Measurements from ENCODE around the gene PPA1.

Gene PPA1

DNA sequence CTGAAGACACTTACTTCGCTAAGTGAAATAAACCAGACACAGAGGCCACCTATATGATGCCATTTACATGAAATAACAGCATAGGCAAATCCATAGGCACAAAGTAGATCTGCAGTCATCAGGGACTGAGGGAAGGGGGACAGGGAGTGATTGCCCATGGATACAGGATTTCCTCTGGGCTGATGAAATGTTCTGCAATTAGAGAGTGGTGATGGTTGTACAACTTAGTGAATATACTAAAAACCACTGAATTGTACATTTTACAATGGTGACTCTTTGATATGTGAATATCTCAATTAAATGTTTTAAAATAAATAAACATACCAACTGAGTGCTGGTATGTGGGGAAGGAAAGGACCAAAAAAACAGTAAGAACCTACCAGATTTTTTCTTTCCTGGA is 20.4 kb downstream of the PPA1 start:
- Histone ChIP-seq H3K36me3 (ENCODE audit: insufficient read depth, low read length) (peaks cover 97% of the 10 kb centered on the region), H3K79me2 (ENCODE audit: insufficient read depth, low read length) (no peaks in the 10 kb centered on the region), H3K27ac (ENCODE audit: low read depth, low read length, poor library complexity, severe bottlenecking) (no peak overlapping the region), H3K4me1 (ENCODE audit: insufficient read depth, low read length, severe bottlenecking) (no peaks in the 10 kb centered on the region), H3K9me3 (ENCODE audit: low read length) (no peaks in the 10 kb centered on the region), H3K9ac (ENCODE audit: low read length) (no peak overlapping the region), H3F3A (ENCODE audit: insufficient read depth, low read length) (no peaks in the 10 kb centered on the region), H3K9me2 (ENCODE audit: low read depth, low read length) (no peaks in the 10 kb centered on the region), H3K4me3 (ENCODE audit: low read depth, low read length, poor library complexity, severe bottlenecking) (no peak overlapping the region), H2AFZ (ENCODE audit: low read length) (no peak overlapping the region), H4K20me1 (ENCODE audit: insufficient read depth, low read length) (no peaks in the 10 kb centered on the region), H3K4me2 (ENCODE audit: low read length) (no peak overlapping the region), H3K27me3 (ENCODE audit: insufficient read depth, low read length) (no peaks in the 10 kb centered on the region)
- TF ChIP-seq EZH2 (IDR thresholded peaks at IDR 0.05; ENCODE audit: borderline replicate concordance, low read length): no peak
- TF ChIP-seq, protein P1, sequence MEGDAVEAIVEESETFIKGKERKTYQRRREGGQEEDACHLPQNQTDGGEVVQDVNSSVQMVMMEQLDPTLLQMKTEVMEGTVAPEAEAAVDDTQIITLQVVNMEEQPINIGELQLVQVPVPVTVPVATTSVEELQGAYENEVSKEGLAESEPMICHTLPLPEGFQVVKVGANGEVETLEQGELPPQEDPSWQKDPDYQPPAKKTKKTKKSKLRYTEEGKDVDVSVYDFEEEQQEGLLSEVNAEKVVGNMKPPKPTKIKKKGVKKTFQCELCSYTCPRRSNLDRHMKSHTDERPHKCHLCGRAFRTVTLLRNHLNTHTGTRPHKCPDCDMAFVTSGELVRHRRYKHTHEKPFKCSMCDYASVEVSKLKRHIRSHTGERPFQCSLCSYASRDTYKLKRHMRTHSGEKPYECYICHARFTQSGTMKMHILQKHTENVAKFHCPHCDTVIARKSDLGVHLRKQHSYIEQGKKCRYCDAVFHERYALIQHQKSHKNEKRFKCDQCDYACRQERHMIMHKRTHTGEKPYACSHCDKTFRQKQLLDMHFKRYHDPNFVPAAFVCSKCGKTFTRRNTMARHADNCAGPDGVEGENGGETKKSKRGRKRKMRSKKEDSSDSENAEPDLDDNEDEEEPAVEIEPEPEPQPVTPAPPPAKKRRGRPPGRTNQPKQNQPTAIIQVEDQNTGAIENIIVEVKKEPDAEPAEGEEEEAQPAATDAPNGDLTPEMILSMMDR (IDR thresholded peaks at IDR 0.05; ENCODE audit: low read length): no peak

GRCh38 chr10:70212277-70212676 is 21.0 kb downstream of the PPA1 start:
- Histone ChIP-seq H3K9me3 (ENCODE audit: low read length) (no peaks in the 10 kb centered on the region), H3K4me3 (ENCODE audit: low read depth, low read length, poor library complexity, severe bottlenecking) (no peak overlapping the region), H3K4me1 (ENCODE audit: insufficient read depth, low read length, severe bottlenecking) (no peaks in the 10 kb centered on the region), H3K36me3 (ENCODE audit: insufficient read depth, low read length) (peaks cover 97% of the 10 kb centered on the region), H3K27ac (ENCODE audit: low read depth, low read length, poor library complexity, severe bottlenecking) (no peak overlapping the region), H3K79me2 (ENCODE audit: insufficient read depth, low read length) (no peaks in the 10 kb centered on the region), H3K27me3 (ENCODE audit: insufficient read depth, low read length) (no peaks in the 10 kb centered on the region), H3F3A (ENCODE audit: insufficient read depth, low read length) (no peaks in the 10 kb centered on the region), H2AFZ (ENCODE audit: low read length) (no peak overlapping the region), H3K4me2 (ENCODE audit: low read length) (no peak overlapping the region), H3K9me2 (ENCODE audit: low read depth, low read length) (no peaks in the 10 kb centered on the region), H4K20me1 (ENCODE audit: insufficient read depth, low read length) (no peaks in the 10 kb centered on the region), H3K9ac (ENCODE audit: low read length) (no peak overlapping the region)
- TF ChIP-seq EZH2 (IDR thresholded peaks at IDR 0.05; ENCODE audit: borderline replicate concordance, low read length): no peak
- TF ChIP-seq, protein P1 (IDR thresholded peaks at IDR 0.05; ENCODE audit: low read length): no peak

DNA sequence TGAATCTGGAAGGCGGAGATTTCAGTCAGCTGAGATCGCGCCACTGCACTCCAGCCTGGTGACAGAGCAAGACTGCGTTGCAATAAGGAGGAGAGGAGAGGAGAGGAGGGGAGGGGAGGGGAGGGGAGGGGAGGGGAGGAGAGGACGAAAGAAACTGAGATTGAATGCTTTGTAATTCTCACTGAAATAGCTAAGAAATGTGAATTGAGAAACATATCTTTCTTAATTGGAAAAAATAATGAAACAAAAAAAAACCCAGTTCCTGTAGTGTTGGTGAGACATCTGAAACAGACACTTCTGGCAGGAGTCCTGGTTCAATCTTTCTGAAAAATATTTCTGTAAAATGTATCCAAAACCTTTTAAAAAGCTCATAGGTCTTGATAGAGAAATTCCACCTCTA is 26.5 kb downstream of the PPA1 start:
- H3K4me1 ChIP-seq (ENCODE audit: insufficient read depth, low read length, severe bottlenecking): no peaks in the 10 kb centered on the region
- H3K27me3 ChIP-seq (ENCODE audit: insufficient read depth, low read length): no peaks in the 10 kb centered on the region
- no peak overlapping the region for H3K9ac ChIP-seq (ENCODE audit: low read length)
- no peaks in the 10 kb centered on the region for H4K20me1 ChIP-seq (ENCODE audit: insufficient read depth, low read length)
- H3K4me2 ChIP-seq (ENCODE audit: low read length): no peak overlapping the region
- H3K27ac ChIP-seq (ENCODE audit: low read depth, low read length, poor library complexity, severe bottlenecking): no peak overlapping the region
- no peak overlapping the region for H3K4me3 ChIP-seq (ENCODE audit: low read depth, low read length, poor library complexity, severe bottlenecking)
- H2AFZ ChIP-seq (ENCODE audit: low read length): no peak overlapping the region
- peaks cover 95% of the 10 kb centered on the region for H3K36me3 ChIP-seq (ENCODE audit: insufficient read depth, low read length)
- H3F3A ChIP-seq (ENCODE audit: insufficient read depth, low read length): peaks cover 5% of the 10 kb centered on the region; the same call in 1 of the 2 replicates
- no peaks in the 10 kb centered on the region for H3K9me2 ChIP-seq (ENCODE audit: low read depth, low read length)
- TF ChIP-seq, protein P1 (IDR thresholded peaks at IDR 0.05; ENCODE audit: low read length): no peak
- TF ChIP-seq EZH2 (IDR thresholded peaks at IDR 0.05; ENCODE audit: borderline replicate concordance, low read length): no peak
- H3K9me3 ChIP-seq (ENCODE audit: low read length): no peaks in the 10 kb centered on the region
- H3K79me2 ChIP-seq (ENCODE audit: insufficient read depth, low read length): no peaks in the 10 kb centered on the region

All from OCI-LY1 (cell line).